ENCODE results near the gene RBMS3. TPM values are rescaled to one million over a fixed set of nuclear protein-coding genes. Genes with fewer than 3 reads are reported as not detected.

Gene RBMS3
- total RNA-seq, 1 donor from 2014 or later, result 13.2 TPM

- TF ChIP-seq CTCF (conservative IDR thresholded peaks at IDR 0.05; ENCODE audit: low read depth, low read length), result no peak
- no peak for DNase-seq (ENCODE audit: low read depth)
- H3K4me3 ChIP-seq (ENCODE audit: low read depth, low read length), result no peak overlapping the region
These were observed 38.6 kb upstream of the RBMS3 start for GRCh38 chr3:29242296-29242695.

- no peak for TF ChIP-seq CTCF (conservative IDR thresholded peaks at IDR 0.05; ENCODE audit: low read depth, low read length)
- DNase-seq (ENCODE audit: low read depth), result no peak
- no peak overlapping the region for H3K4me3 ChIP-seq (ENCODE audit: low read depth, low read length)
These were observed 35.4 kb upstream of the RBMS3 start for GRCh38 chr3:29245441-29245840.

GRCh38 chr3:29247088-29247745, 33.7 kb upstream of the RBMS3 start:
- H3K4me3 ChIP-seq (ENCODE audit: low read depth, low read length), result no peak overlapping the region
- DNase-seq (ENCODE audit: low read depth), result no peak
- no peak for TF ChIP-seq CTCF (conservative IDR thresholded peaks at IDR 0.05; ENCODE audit: low read depth, low read length)

GRCh38 chr3:29249829-29250345, 31.0 kb upstream of the RBMS3 start:
- no peak for DNase-seq (ENCODE audit: low read depth)
- no peak overlapping the region for H3K4me3 ChIP-seq (ENCODE audit: low read depth, low read length)
- TF ChIP-seq CTCF (conservative IDR thresholded peaks at IDR 0.05; ENCODE audit: low read depth, low read length), result no peak

- no peak for DNase-seq (ENCODE audit: low read depth)
- no peak overlapping the region for H3K4me3 ChIP-seq (ENCODE audit: low read depth, low read length)
- no peak for TF ChIP-seq CTCF (conservative IDR thresholded peaks at IDR 0.05; ENCODE audit: low read depth, low read length)
These were observed 24.8 kb upstream of the RBMS3 start for GRCh38 chr3:29255854-29256696.

GRCh38 chr3:29258161-29258560, 22.7 kb upstream of the RBMS3 start:
- no peak overlapping the region for H3K4me3 ChIP-seq (ENCODE audit: low read depth, low read length)
- no peak for DNase-seq (ENCODE audit: low read depth)
- TF ChIP-seq CTCF (conservative IDR thresholded peaks at IDR 0.05; ENCODE audit: low read depth, low read length), result no peak

All from epithelial cell of proximal tubule (primary cell).